ENCODE measurements around the gene TMCC3.
"Not testable (repeated sequence)": the region's sequence is repeated elsewhere in the genome, so short reads cannot be mapped to it uniquely, and the experiment has no call there.

DNA sequence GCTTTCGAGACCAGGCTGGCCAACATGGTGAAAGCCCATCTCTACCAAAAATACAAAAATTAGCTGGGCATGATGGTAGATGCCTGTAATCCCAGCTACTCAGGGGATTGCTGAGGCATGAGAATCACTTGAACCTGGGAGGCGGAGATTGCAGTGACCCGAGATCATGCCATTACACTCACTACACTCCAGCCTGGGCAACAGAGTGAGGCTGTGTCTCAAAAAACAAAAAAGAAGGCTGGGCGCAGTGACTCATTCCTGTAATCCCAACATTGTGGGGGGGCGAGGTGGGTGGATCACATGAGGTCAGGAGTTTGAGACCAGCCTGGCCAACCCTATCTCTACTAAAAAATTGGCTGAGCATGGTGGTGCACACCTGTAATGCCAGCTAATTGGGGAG lies 49.0 kb downstream of the TMCC3 start:
- TF ChIP-seq CTCF (conservative IDR thresholded peaks at IDR 0.05; ENCODE audit: low read depth in 2 of 2); POLR2AphosphoS5 (IDR thresholded peaks at IDR 0.05; ENCODE audit: low read depth): not testable (repeated sequence)

All from GM23338 (cell line).